ENCODE results near the gene MEOX2. TPM values are rescaled to one million over a fixed set of nuclear protein-coding genes. Genes with fewer than 3 reads are reported as not detected.

The MEOX2 gene
- total RNA-seq (2022), result not detected in 2 replicates
- percentile 4 among the genes with signal in this experiment for Bru-seq, nascent RNA
- percentile 7 among the genes with signal in this experiment for BruChase-seq, experiment 1, labeled RNA remaining after a 2-hour chase
- percentile 5 among the genes with signal in this experiment for BruChase-seq, experiment 2, labeled RNA remaining after a 6-hour chase
- long read RNA-seq, result 0 reads

GRCh38 chr7:15686295-15686956 lies at the start of gene MEOX2:
TSS of gene MEOX2 (minus strand) at chr7:15686683. CDS start at chr7:15686402, 281 bp downstream.
- no peak within 1 kb of the TSS for H3K27ac Mint-ChIP-seq (ENCODE audit: unreplicated experiment)
- no peaks in the 10 kb centered on the region; the same call in none of the 2 replicates for H3K4me1 ChIP-seq
- TF ChIP-seq CTCF (IDR thresholded peaks at IDR 0.05; ENCODE audit: insufficient read depth in 1 of 2, low read depth in 1 of 2, low read length in 1 of 2, severe bottlenecking in 1 of 2, unreplicated experiment in 1 of 2), result no peak
- H3K4me1 Mint-ChIP-seq (ENCODE audit: low read depth, unreplicated experiment), result peaks cover 10% of the 10 kb centered on the region
- no peaks in the 10 kb centered on the region for H3K36me3 ChIP-seq (ENCODE audit: control insufficient read depth, insufficient read depth, low read length)
- H3K9me3 ChIP-seq, result no peaks in the 10 kb centered on the region
- POLR2A ChIA-PET, result interaction anchor here (0.6 kb wide), 1 partner anchor 1268 kb away, joined by 3 read pairs; no protein-coding TSS in a partner anchor
- H3K27me3 Mint-ChIP-seq (ENCODE audit: insufficient read depth, unreplicated experiment), result peaks cover 30% of the 10 kb centered on the region
- H3K9me3 Mint-ChIP-seq (ENCODE audit: unreplicated experiment), result no peaks in the 10 kb centered on the region
- peak within 1 kb of the TSS; percentile 71 for H3K4me3 Mint-ChIP-seq (ENCODE audit: unreplicated experiment)
- H3K4me3 ChIP-seq (ENCODE audit: low read depth, low read length), result peak within 1 kb of the TSS; percentile 19
- CTCF ChIA-PET, result interaction anchor here (1.1 to 1.9 kb wide), 2 partner anchors 35 to 203 kb away, joined by 3 to 6 read pairs; no protein-coding TSS in a partner anchor
- no peaks in the 10 kb centered on the region for H3K36me3 Mint-ChIP-seq (ENCODE audit: insufficient read depth, unreplicated experiment)
- BruUV-seq (replicated peaks), result no TSS peak
- intact Hi-C loops (cut with micrococcal nuclease; ENCODE audit: unreplicated experiment), result loop anchor here (5.0 kb wide), 1 partner anchor 386 kb away; no protein-coding TSS in a partner anchor
- peaks cover 12% of the 10 kb centered on the region for H3K27me3 ChIP-seq (replicated peaks; ENCODE audit: control insufficient read depth, insufficient read depth, low read length)
- peak in 1 of 2 experiments; percentile 26 for DNase-seq

- Mint-ChIP-seq H3K9me3 (ENCODE audit: unreplicated experiment) (no peaks in the 10 kb centered on the region), H3K36me3 (ENCODE audit: insufficient read depth, unreplicated experiment) (no peaks in the 10 kb centered on the region), H3K4me3 (ENCODE audit: unreplicated experiment) (no peak overlapping the region), H3K4me1 (ENCODE audit: low read depth, unreplicated experiment) (no peaks in the 10 kb centered on the region), H3K27me3 (ENCODE audit: insufficient read depth, unreplicated experiment) (no peaks in the 10 kb centered on the region), H3K27ac (ENCODE audit: unreplicated experiment) (no peak overlapping the region)
- ChIA-PET CTCF (interaction anchor here (0.6 to 0.8 kb wide), 2 partner anchors 9 to 54 kb away, joined by 3 read pairs; no protein-coding TSS in a partner anchor), POLR2A (no interaction called here)
- no peak overlapping the region for H3K4me3 ChIP-seq (ENCODE audit: low read depth, low read length)
- DNase-seq, result no peak
- H3K27me3 ChIP-seq (replicated peaks; ENCODE audit: control insufficient read depth, insufficient read depth, low read length), result no peaks in the 10 kb centered on the region
- intact Hi-C loops (cut with micrococcal nuclease; ENCODE audit: unreplicated experiment), result no loop called here
- TF ChIP-seq CTCF (IDR thresholded peaks at IDR 0.05; ENCODE audit: insufficient read depth in 1 of 2, low read depth in 1 of 2, low read length in 1 of 2, severe bottlenecking in 1 of 2, unreplicated experiment in 1 of 2), result no peak
- no peaks in the 10 kb centered on the region for H3K36me3 ChIP-seq (ENCODE audit: control insufficient read depth, insufficient read depth, low read length)
- peaks cover 7% of the 10 kb centered on the region for H3K4me1 ChIP-seq
- H3K9me3 ChIP-seq, result no peaks in the 10 kb centered on the region
- no TSS peak for BruUV-seq (replicated peaks)
These were observed 43.3 kb upstream of the MEOX2 start for GRCh38 chr7:15729746-15730145.

GRCh38 chr7:15725051-15725450 lies 38.6 kb upstream of the MEOX2 start:
- H3K4me3 Mint-ChIP-seq (ENCODE audit: unreplicated experiment), result no peak overlapping the region
- H3K27ac Mint-ChIP-seq (ENCODE audit: unreplicated experiment), result no peak overlapping the region
- no peak overlapping the region for H3K4me3 ChIP-seq (ENCODE audit: low read depth, low read length)
- no peak for TF ChIP-seq CTCF (IDR thresholded peaks at IDR 0.05; ENCODE audit: insufficient read depth in 1 of 2, low read depth in 1 of 2, low read length in 1 of 2, severe bottlenecking in 1 of 2, unreplicated experiment in 1 of 2)
- H3K9me3 ChIP-seq, result no peaks in the 10 kb centered on the region
- intact Hi-C loops (cut with micrococcal nuclease; ENCODE audit: unreplicated experiment), result no loop called here
- no peak for DNase-seq
- no peaks in the 10 kb centered on the region for H3K27me3 ChIP-seq (replicated peaks; ENCODE audit: control insufficient read depth, insufficient read depth, low read length)
- no peaks in the 10 kb centered on the region for H3K27me3 Mint-ChIP-seq (ENCODE audit: insufficient read depth, unreplicated experiment)
- no TSS peak for BruUV-seq (replicated peaks)
- ChIA-PET POLR2A (no interaction called here), CTCF (no interaction called here)
- no peaks in the 10 kb centered on the region for H3K9me3 Mint-ChIP-seq (ENCODE audit: unreplicated experiment)
- H3K4me1 ChIP-seq, result peaks cover 9% of the 10 kb centered on the region
- H3K36me3 Mint-ChIP-seq (ENCODE audit: insufficient read depth, unreplicated experiment), result no peaks in the 10 kb centered on the region
- H3K36me3 ChIP-seq (ENCODE audit: control insufficient read depth, insufficient read depth, low read length), result no peaks in the 10 kb centered on the region
- no peaks in the 10 kb centered on the region for H3K4me1 Mint-ChIP-seq (ENCODE audit: low read depth, unreplicated experiment)

Measured in Caco-2 (cell line).